Fibroblast of pulmonary artery (primary cell): Measurements from ENCODE around the gene NKX2-4.

Experiments
- DNase-seq: peaks from one replicate; pipeline ENCODE4 v3.0.0-alpha.2; 2010; ENCODE audit warnings: low read depth
- H3K4me3 ChIP-seq: replicated peaks from 2 replicates; pipeline ENCODE4 v1.5.1; 2011; ENCODE audit warnings: low read depth, mild to moderate bottlenecking, control low read depth, low read length, moderate library complexity
- CTCF ChIP-seq: IDR thresholded peaks from 2 replicates; pipeline ENCODE4 v1.5.1; 2011; ENCODE audit warnings: mild to moderate bottlenecking, control low read depth, low read length, inconsistent platforms; ENCODE audit errors: missing control alignments

NKX2-4 gene

GRCh38 chr20:21393816-21394519 is 3.4 kb downstream of the NKX2-4 start:
- TF ChIP-seq CTCF = no peak
- no peak overlapping the region for H3K4me3 ChIP-seq
- no peak for DNase-seq

- TF ChIP-seq CTCF = no peak
- H3K4me3 ChIP-seq = no peak overlapping the region
- no peak for DNase-seq
Measured at GRCh38 chr20:21393166-21393565, 4.2 kb downstream of the NKX2-4 start.

GRCh38 chr20:21391972-21392352 is 5.4 kb downstream of the NKX2-4 start:
- H3K4me3 ChIP-seq = no peak overlapping the region
- TF ChIP-seq CTCF = no peak
- no peak for DNase-seq

- DNase-seq = no peak
- H3K4me3 ChIP-seq = no peak overlapping the region
- no peak for TF ChIP-seq CTCF
Measured at GRCh38 chr20:21391185-21391971, 5.9 kb downstream of the NKX2-4 start.

GRCh38 chr20:21390768-21391167 is 6.6 kb downstream of the NKX2-4 start:
- TF ChIP-seq CTCF = no peak
- DNase-seq = no peak
- no peak overlapping the region for H3K4me3 ChIP-seq

GRCh38 chr20:21389368-21389767 is 8.0 kb downstream of the NKX2-4 start:
- H3K4me3 ChIP-seq = no peak overlapping the region
- no peak for TF ChIP-seq CTCF
- DNase-seq = no peak
